SHP77 treated with DMSO at 0.1 percent for 48 hours (cell line): ENCODE data around the gene AMER1.

Source experiments
- DNase-seq: peaks from one replicate; lab custom pipeline; 2025; lab: John Stamatoyannopoulos, UW

The AMER1 gene

GRCh38 chrX:64184396-64184795 lies 21.1 kb downstream of the AMER1 start:
- DNase-seq = no peak

- DNase-seq = no peak
These were observed 23.3 kb downstream of the AMER1 start for GRCh38 chrX:64182208-64182607.

GRCh38 chrX:64176876-64177275 lies 28.6 kb downstream of the AMER1 start:
- no peak for DNase-seq

GRCh38 chrX:64169988-64170387 lies 35.5 kb downstream of the AMER1 start:
- no peak for DNase-seq

- DNase-seq = no peak
These were observed 52.7 kb downstream of the AMER1 start for GRCh38 chrX:64152857-64153256.

GRCh38 chrX:64151911-64152310 lies 53.6 kb downstream of the AMER1 start:
- no peak for DNase-seq

GRCh38 chrX:64150775-64151174 lies 54.7 kb downstream of the AMER1 start:
- no peak for DNase-seq
